Suprapubic skin (tissue), 3 donors: ENCODE results near the gene COG3.

Source experiments
- EP300 ChIP-seq: sonication (generic); formaldehyde crosslinking; IDR thresholded peaks from one replicate; pipeline ENCODE4 v1.6.1; 2017; ENCODE audit warnings: antibody characterized with exemption
- TF ChIP-seq, protein P1 (sequence below), 2 donors: fragments of 200-600 bp in 1 of 2; fragments of 450-650 bp in 1 of 2; sonication (generic) in 1 of 2; IDR thresholded peaks; one replicate each; pipeline ENCODE4 v1.5.1; 2016 to 2019; ENCODE audit warnings: antibody characterized with exemption in 2 of 2, mild to moderate bottlenecking in 1 of 2, moderate library complexity in 1 of 2

DNA sequence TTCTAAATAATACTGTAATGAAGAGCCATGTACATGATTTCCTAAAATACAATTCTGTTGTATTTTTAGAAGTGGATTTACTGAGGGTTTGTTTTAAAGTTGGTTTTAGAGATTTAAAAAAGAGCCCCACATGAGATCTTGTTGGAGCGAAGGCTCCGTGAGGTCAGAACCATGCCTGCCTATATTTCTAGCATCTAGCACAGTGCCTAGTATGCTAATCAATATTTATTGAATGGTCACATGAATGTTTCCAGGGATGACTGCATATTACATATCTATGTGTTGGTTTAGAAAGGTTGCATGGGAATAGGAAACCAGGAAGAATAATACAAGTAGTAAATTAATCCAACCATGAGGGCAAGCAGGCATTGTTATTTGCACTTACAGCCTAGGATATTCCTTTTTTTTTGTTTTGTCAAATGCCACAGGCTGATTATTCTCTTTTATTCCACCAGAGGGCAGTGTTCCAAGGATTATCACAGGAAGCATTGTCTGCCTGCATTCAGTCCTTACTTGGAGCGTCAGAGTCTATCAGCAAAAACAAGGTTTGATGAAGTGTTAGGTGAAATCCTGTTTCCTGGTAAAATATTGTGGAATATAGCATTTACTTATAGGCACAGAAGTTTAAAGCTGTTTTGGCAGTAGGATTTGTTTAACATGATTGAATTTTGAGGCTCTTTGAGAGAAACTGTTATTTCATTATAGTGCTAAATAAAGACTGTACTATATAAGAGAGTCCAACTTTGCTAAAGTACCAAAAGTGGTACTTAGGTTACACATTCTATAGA, 46.8 kb downstream of the COG3 start:
- TF ChIP-seq, protein P1, sequence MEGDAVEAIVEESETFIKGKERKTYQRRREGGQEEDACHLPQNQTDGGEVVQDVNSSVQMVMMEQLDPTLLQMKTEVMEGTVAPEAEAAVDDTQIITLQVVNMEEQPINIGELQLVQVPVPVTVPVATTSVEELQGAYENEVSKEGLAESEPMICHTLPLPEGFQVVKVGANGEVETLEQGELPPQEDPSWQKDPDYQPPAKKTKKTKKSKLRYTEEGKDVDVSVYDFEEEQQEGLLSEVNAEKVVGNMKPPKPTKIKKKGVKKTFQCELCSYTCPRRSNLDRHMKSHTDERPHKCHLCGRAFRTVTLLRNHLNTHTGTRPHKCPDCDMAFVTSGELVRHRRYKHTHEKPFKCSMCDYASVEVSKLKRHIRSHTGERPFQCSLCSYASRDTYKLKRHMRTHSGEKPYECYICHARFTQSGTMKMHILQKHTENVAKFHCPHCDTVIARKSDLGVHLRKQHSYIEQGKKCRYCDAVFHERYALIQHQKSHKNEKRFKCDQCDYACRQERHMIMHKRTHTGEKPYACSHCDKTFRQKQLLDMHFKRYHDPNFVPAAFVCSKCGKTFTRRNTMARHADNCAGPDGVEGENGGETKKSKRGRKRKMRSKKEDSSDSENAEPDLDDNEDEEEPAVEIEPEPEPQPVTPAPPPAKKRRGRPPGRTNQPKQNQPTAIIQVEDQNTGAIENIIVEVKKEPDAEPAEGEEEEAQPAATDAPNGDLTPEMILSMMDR (IDR thresholded peaks at IDR 0.05), result peak; percentile 70 to 83
- no peak for TF ChIP-seq EP300
